ENCODE data around the gene SEPTIN10.
"Not testable (repeated sequence)": the region's sequence is repeated elsewhere in the genome, so short reads cannot be mapped to it uniquely, and the experiment has no call there.

Gene SEPTIN10

GRCh38 chr2:109613922-109614714 lies at the start of gene SEPTIN10, which contains the start of gene SOWAHC:
Gene SEPTIN10 (minus strand): TSS chr2:109613966. CDS start chr2:109613827, 139 bp downstream.
Gene SOWAHC (plus strand): TSS chr2:109614364. CDS start chr2:109614490, 126 bp downstream.
- peak; percentile 71 to 92 (median 75) for DNase-seq

GRCh38 chr2:109662889-109663288 lies 49.1 kb upstream of the SEPTIN10 start:
- DNase-seq: no peak

- no peak for DNase-seq
Measured at GRCh38 chr2:109660046-109660860, 46.5 kb upstream of the SEPTIN10 start.

DNA sequence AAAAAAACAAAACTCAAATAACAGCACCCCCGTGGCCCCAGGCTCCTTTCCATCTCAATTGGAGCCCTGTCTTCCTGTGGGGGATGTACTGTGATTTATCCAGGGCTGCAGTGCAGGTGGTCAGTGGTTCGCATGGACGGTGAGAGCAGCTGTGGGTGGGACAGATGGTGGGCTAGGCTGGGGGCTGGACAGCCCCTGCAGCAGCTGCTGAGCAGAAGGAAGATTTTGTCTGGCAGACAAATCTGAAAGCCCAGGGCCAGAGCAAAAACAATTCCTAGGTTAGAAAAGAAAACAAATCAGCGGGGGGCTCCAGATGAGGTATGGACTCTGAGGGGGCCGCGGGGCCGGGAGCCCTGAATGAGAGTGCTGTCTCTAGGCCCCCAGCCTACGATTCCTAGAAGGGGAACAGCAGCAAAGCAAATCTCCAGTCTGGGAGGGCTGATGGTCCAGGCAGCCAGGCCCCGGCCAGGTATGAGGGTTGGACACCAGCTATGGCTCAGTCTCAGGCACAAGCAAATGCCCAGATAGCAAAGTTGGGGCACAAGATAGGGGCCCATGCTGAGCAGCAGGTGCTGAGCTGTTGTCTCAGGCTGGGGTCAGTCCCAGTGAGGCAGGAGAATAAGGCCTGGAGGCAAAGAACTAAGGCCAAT lies 45.8 kb upstream of the SEPTIN10 start:
- no peak for DNase-seq

- DNase-seq: no peak
Measured at GRCh38 chr2:109655287-109655686, 41.5 kb upstream of the SEPTIN10 start.

DNA sequence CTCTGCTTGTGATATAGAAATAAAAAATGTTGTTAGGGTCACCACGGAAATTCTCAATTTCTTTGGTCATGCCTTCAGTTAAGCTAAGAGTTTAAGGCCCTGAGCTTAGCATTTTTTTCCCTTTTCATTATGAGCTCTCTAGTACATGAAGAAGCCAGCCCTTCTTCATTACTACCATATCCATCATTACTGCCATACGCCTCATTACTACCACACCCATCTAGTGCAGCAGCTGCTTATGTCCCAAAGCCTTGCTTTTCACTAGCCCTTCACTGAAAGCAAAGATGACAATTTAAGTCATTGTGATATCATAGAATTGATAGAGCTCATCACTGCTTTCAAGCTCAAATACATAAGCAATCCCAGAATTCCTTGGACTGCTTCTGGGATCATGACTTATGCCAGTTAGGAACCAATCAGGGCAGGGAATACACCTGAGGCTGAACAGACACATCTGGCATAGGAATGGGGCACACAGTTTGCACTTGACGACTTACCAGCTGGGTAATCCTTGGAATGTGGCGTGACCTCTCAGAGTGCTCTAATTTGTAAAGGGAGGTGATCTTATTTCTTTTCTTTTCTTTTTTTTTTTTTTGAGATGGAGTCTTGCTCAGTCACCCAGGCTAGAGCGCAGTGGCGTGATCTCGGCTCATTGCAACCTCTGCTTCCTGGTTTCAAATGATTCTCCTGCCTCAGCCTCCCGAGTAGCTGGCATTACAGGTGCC lies 40.7 kb upstream of the SEPTIN10 start:
- DNase-seq: no peak

GRCh38 chr2:109649736-109650695 lies 36.2 kb upstream of the SEPTIN10 start:
- no peak for DNase-seq

- DNase-seq: no peak
Measured at GRCh38 chr2:109648041-109648527, 34.3 kb upstream of the SEPTIN10 start.

DNA sequence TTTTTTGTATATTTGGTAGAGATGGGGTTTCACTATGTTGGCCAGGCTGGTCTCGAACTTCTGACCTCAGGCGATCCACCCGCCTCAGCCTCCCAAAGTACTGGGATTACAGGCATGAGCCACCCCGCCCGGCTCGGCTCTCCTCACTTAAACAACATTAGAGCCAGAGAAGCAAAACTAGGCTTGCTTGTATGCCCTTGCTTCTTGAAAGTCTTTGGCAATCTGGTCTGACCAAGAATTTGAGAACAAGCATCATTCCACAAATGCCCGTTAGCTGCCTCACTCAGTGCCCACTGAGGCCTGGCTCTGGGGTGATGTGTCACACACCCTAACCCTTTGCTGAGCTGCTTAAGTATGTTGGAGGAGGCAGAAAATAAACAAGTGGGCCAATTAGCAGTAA lies 33.9 kb upstream of the SEPTIN10 start:
- no peak for DNase-seq

- no peak for DNase-seq
Measured at GRCh38 chr2:109646961-109647360, 33.2 kb upstream of the SEPTIN10 start.

- DNase-seq: no peak
Measured at GRCh38 chr2:109645412-109646184, 31.8 kb upstream of the SEPTIN10 start.

- DNase-seq: no peak
Measured at GRCh38 chr2:109644571-109645275, 31.0 kb upstream of the SEPTIN10 start.

- not testable (repeated sequence) for DNase-seq
Measured at GRCh38 chr2:109640000-109640399, 26.2 kb upstream of the SEPTIN10 start.

DNA sequence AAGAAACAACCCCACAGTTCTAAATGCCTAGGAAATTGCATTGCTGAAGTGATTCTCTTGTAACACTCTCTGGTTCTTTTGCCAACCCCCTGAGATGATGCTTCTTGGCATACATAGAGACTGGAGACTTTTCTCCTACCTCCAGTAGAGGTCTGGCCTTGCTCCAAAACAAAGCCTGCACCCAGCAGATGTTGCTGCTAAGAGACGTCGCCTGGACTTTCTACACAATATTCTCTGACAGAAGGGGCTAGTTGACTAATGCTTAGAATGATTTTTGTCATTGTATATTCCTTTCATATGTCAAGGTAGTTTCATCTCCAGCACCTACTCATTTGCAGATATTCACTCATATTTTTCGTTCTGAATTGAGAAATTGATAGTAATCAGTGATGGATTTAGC lies 25.0 kb upstream of the SEPTIN10 start:
- no peak for DNase-seq

DNA sequence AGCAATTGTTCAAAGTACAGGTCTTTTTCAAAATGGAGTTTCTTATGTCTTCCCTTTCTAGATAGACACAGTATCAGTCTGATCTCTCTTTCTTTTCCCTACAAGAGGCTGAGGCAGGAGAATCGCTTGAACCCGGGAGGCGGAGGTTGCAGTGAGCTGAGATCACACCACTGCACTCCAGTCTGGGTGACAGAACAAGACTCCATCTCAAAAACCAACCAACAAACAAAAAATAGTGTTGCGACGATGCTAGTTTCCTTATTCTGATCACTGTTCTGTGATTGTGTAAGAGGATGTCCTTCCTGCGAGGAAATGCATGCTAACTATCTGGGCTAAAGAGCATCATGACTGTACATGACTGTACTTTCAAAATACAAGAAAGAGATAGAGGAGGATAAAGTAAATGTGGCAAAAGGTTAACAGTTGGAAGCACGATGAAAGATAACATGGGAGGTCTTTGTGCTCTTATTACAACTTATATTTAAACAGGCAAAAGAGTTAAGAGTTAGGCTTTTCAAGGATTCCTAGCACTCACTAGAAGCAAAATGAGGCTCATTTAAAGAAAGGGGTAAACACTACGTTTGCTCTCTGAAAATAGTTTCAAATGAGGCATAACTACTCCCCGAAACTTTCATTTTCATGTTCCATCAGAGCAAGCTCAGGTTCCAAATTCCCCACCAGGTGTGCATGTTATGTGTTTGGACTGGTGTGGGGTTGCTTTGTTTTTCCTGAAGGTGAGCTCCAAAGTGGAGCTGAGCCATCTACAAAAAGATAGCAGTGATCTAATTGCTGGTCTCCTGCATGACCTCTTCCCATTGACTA lies 24.2 kb upstream of the SEPTIN10 start:
- no peak for DNase-seq

DNA sequence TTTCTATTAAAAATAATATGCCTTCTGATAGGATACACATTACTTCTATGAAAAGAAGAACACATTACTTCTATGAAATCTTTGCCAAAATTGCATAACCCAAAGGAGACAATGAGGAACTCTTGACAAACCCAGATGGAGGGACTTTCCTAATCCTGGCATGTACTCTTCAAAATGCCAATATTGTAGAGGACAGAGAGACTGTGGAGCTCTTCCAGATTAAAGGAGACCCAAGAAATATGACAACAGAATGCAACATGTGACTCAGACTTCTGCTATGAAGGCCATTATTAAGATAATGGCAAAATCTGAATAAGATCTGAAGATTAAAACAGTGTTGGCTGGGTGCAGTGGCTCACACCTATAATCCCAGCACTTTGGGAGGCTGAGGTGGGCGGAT lies 22.6 kb upstream of the SEPTIN10 start:
- no peak for DNase-seq

GRCh38 chr2:109635426-109636304 lies 21.9 kb upstream of the SEPTIN10 start:
- no peak for DNase-seq

All from stimulated activated naive CD4-positive, alpha-beta T cell (primary cell).